ENCODE measurements around the gene RETSAT.

GRCh38 chr2:85302121-85302520 lies 52.2 kb downstream of the RETSAT start:
- TF ChIP-seq CTCF (IDR thresholded peaks at IDR 0.05; ENCODE audit: insufficient read depth, low read depth, low read length) (no peak), EZH2 (IDR thresholded peaks at IDR 0.05; ENCODE audit: insufficient read depth, low read length) (no peak)

Data from astrocyte (in vitro differentiated cells and primary cell).